HG02852 (cell line): ENCODE data around the gene UTP18.
"Not testable (repeated sequence)": the region's sequence is repeated elsewhere in the genome, so short reads cannot be mapped to it uniquely, and the experiment has no call there.

ENCODE experiments used
- ATAC-seq: cut with Tn5 transposase; IDR thresholded peaks from one replicate; pipeline ENCODE4 v1.9.1; 2021; ENCODE audit warnings: mild to moderate bottlenecking, moderate library complexity; ENCODE audit not compliant: unreplicated experiment

The UTP18 gene

DNA sequence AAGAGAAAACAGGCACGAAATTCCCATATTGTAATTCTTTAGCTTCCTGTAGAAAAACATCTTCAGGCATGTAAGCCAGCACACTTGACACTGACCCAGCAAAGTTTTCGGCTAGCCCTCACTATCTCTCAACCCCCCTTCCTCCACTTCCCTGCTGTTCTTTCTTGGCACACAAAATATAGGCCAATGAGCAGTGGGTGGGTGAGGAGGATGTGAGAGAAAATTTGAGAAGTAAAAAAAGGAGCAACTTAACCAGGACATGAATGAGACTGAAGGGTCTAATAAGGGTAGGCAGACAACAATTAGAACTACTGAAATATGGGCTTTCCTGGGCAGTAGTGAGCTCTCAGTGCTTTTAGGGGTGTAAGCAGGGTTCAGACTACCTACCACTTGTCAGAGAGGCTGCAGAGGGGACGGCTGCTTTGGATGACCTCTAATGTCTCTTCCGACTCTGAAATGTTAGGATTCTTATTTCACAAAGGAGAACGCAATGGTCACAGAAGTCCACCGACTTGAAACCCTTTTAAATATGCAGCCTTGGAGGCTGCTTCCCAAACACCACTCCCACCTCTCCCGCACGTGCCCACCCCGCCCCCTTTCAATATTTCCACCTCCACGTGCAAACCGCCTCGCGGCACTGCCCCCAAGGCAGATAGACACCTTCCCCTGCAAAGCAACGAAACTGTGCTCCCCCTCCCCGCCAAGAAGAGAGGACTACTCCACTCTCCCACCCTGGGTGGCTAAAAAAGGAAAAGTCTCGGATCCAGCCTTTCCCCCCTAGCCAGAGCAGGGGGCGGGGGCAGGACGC lies 1.4 kb upstream of the UTP18 start:
- ATAC-seq: no peak

GRCh38 chr17:51259564-51260236 lies 646 bp upstream of the UTP18 start, which contains the start of gene MBTD1:
Gene MBTD1 (minus strand): TSS chr17:51260049. CDS start chr17:51225161, 34,888 bp downstream.
- peak; percentile 76 for ATAC-seq

DNA sequence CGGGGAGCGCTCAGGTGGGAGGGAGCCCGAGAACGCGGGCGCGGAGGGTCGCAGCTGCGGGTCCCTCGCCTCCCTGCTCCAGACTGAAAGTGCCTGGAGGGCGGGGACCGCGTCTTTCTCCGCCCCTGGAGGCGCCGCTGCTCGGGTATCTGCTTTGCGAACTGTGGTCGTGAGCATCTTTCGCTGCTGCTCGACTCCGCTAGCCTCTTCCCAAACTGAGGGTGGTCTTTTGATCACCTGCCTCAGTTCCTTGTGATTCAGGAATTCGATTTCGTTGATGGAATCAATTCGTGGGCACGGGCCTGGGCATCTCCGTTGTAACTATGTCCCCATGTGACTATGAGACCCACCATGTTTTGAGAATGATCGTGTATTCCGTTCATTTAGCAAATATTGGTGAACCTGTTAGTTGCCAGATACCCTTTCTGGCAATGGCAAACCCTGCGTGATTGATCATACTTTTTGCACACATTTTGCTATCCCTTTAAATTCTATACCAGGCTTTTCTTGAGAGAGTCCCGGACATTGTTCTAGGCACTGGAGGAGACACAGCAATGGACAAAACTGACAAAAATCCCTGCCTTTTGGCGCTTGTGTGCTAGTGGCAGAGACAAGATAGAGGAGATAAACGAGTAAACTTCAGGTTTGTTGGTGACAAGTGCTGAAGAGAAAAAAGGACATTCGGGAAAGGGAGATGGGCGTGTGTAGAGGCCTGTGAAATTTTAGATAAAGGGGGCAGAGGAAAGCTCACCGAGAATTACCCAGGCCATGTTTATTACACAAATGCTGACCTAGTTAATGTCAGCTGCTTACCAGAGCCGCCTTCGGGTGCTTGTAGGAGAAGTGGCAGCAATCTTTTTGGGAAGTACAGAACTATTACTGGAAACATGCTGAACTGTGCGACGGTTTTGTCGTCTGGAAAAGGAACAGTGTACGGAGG lies 948 bp downstream of the UTP18 start:
- ATAC-seq: no peak

GRCh38 chr17:51263006-51263405 lies 2.7 kb downstream of the UTP18 start:
- no peak for ATAC-seq

DNA sequence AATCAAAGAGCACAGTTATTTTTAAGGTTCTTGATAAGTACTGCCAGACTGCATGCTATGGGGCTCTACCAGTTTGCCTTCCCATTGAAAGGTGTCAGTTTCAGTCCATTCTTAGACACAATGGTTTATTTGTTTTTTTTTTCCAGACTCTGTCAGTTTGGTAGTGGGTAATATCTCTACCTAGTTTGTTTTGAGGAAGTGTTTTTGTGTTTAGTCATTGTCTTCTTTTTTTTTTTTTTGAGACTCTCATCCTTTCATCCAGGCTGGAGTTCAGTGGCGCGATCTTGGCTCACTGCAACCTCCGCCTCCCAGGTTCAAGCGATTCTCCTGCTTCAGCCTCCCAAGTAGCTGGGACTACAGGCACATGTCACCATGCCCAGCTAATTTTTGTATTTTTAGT lies 4.1 kb downstream of the UTP18 start:
- ATAC-seq: not testable (repeated sequence)

GRCh38 chr17:51269991-51270390 lies 9.6 kb downstream of the UTP18 start:
- no peak for ATAC-seq

DNA sequence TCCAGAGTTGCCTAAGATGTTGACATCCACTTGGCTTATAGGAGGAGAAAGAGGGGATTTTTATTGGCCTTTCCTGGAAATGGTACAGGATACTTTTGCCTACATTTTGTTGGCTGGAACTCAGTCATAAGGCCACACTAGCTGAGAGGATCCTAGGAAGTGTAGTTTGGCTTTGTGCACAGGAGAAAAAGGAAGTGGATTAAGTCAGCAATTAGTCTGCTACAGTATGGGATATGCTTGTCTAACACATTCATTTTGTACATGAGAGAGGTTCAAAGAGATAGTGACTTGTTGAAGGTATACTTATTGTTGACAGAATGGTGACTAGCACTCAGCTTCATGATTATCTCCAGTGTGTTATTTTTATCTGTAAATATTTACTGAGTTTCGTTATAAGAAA lies 10.3 kb downstream of the UTP18 start:
- no peak for ATAC-seq

DNA sequence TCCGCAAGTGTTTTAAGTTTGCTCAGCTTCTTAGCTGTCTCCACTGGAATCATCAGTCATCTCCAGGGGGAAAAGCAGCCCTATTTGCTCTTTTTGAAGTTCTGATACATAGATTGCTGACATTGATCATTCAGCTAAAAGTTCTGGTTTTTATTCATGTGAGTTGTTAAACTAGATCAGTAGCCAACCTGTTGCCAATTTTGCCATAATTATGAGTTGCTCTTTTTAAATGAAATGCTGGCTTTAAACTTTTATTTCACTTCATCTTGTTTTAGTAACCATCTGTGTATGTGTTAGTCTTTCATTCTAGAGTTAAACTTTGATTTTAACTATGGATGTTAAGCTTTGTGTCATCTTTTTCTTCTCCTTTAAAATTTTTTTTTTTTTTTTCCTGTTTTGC lies 12.5 kb downstream of the UTP18 start:
- ATAC-seq: no peak

GRCh38 chr17:51275381-51275780 lies 15.0 kb downstream of the UTP18 start:
- ATAC-seq: no peak

GRCh38 chr17:51279183-51279582 lies 18.8 kb downstream of the UTP18 start:
- ATAC-seq: no peak

- no peak for ATAC-seq
Measured at GRCh38 chr17:51287412-51287811, 27.1 kb downstream of the UTP18 start.

DNA sequence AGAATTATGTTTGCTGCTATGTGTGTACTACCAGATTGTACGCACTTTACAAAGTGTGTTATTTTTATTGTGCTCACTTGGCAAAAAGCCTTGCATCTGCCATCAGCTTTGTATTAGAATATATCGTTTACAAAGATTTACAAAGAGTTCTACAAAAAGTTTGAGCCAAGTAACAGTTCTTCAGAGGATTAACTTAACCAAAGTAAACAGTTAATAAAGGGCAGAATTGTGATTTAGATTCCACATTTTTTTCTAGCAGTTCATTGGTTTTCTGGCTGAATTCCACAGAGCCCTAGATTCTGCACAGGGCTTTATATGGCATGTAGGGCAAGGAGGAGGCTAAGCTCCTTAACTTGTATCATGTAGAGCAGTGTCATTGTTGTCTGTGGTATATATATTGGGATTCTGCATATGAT lies 29.4 kb downstream of the UTP18 start:
- no peak for ATAC-seq

DNA sequence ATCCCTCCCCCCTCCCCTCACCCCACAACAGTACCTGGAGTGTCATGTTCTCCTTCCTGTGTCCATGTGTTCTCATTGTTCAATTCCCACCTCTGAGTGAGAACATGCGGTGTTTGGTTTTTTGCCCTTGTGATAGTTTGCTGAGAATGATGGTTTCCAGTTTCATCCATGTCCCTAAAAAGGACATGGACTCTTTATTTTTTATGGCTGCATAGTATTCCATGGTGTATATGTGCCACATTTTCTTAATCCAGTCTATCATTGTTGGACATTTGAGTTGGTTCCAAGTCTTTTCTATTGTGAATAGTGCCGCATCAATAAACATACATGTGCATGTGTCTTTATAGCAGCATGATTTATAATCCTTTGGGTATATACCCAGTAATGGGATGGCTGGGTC lies 34.0 kb downstream of the UTP18 start:
- ATAC-seq: not testable (repeated sequence)

DNA sequence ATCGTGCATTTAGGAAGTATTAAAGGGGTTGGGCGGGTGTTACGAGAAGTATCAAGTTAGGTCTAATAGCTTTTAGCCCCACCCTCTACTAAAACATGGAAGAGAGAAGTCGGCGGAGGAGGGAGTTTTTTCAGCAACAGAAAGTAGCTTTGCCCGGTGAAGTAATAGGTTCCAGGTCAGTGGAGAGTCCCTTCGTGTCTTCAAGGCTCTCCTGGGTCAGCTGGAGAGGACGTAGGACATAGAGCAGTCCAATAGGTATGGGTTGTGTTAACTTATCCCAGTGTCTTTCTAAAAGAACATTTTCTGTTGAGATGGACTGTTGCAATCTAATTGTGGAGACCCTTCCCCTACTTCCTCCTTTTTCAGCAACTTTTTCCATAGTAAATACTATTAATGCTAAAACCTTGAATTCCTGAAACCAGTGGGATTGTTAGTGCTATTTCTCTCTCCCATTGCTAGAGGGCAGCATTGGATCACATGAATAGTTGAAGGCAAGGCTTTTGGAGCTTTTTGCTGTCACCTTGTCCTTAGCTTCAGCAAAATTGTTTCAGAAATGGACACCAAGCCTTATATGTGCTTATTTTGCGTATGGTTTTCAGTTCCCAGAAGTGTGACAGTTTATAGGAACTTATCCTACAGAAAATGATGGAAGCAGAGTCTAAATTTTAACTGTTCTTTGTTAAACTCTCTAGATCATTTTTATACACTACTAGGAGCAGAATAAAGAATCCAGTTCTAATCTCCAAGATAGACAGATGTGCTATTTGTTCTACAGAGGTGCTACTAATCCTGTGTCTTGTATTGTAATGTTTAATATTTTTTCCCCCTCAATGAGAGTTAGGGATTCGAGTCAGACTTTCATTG lies 38.4 kb downstream of the UTP18 start:
- no peak for ATAC-seq

GRCh38 chr17:51299859-51300258 lies 39.5 kb downstream of the UTP18 start:
- no peak for ATAC-seq

- ATAC-seq: no peak
Measured at GRCh38 chr17:51305182-51305581, 44.8 kb downstream of the UTP18 start.

DNA sequence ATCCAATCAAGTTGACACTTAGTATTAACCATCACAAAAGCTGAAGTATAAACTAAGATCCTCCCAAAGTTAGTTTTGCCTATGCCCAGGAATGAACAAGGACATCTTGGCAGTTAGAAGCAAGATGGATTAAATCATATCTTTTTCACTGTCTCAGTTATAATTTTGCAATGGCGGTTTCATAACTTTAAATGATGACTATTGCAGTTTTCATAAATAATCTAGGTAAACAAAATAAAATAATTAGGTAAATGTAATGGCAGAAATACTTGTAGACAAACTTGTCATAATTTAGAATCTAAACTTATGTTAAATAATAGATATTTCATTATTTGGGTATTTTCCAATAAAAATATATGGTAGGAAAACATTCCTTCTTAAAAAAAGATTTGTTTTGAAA lies 51.7 kb downstream of the UTP18 start:
- not testable (repeated sequence) for ATAC-seq

DNA sequence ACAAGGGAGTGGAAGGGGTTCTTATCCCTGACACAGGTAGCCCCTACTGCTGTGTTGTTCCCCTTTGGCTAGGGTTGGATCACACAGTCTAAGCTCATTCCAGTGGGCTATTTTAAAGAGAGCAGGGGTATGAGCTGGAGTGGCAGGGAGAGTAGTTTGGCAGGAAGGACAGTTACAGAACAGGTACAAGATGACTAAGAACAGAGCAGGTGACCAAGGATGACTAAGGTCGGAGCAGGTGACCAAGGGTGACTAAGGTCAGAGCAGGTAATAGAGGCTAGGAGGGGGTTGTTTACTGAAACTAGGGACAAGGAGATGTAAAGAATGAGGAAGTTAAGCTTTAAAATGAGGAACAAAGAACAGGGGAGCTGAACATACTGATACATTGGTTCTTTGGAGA lies 58.8 kb downstream of the UTP18 start:
- no peak for ATAC-seq

GRCh38 chr17:51322390-51323029 lies 62.2 kb downstream of the UTP18 start:
- no peak for ATAC-seq

DNA sequence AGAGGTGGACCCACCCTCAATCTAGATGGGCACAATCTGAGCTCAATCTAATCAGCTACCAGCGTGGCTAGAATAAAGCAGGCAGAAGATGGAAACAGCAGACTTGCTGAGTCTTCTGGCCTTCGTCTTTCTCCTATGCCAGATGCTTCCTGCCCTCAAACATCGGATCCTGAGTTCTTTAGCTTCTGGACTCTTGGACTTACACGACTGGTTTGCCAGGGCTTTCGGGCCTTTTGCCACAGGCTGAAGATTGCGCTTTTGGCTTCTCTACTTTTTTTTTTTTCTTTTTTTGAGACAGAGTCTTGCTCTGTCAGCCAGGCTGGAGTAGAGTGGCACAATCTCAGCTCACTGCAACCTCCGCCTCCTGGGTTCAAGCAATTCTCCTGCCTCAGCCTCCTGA lies 65.1 kb downstream of the UTP18 start:
- no peak for ATAC-seq
